NOMO-1 treated with dmso at 0.1 percent for 144 hours (cell line): ENCODE results near the gene MAN1C1.

Experiments used
- DNase-seq: peaks from one replicate; lab custom pipeline; 2025; ENCODE audit not compliant: unreplicated experiment; lab: John Stamatoyannopoulos, UW

MAN1C1 gene

GRCh38 chr1:25773441-25774125 lies 157.0 kb downstream of the MAN1C1 start:
- DNase-seq, result no peak

GRCh38 chr1:25774206-25774803 lies 157.7 kb downstream of the MAN1C1 start:
- DNase-seq, result no peak

- no peak for DNase-seq
Observed at GRCh38 chr1:25774921-25775771, 158.6 kb downstream of the MAN1C1 start.

- no peak for DNase-seq
Observed at GRCh38 chr1:25779388-25779787, 162.8 kb downstream of the MAN1C1 start.

- no peak for DNase-seq
Observed at GRCh38 chr1:25779894-25780293, 163.3 kb downstream of the MAN1C1 start.

GRCh38 chr1:25780318-25781129 lies 163.9 kb downstream of the MAN1C1 start:
- DNase-seq, result no peak

GRCh38 chr1:25781130-25781433 lies 164.5 kb downstream of the MAN1C1 start:
- no peak for DNase-seq

GRCh38 chr1:25782608-25783201 lies 166.1 kb downstream of the MAN1C1 start:
- DNase-seq, result no peak

- DNase-seq, result no peak
Observed at GRCh38 chr1:25784575-25785051, 168.0 kb downstream of the MAN1C1 start.

GRCh38 chr1:25785333-25786067 lies 168.9 kb downstream of the MAN1C1 start:
- DNase-seq, result no peak

- DNase-seq, result no peak
Observed at GRCh38 chr1:25786887-25787759, 170.5 kb downstream of the MAN1C1 start.

- DNase-seq, result no peak
Observed at GRCh38 chr1:25787760-25788166, 171.2 kb downstream of the MAN1C1 start.

GRCh38 chr1:25790472-25790871 lies 173.9 kb downstream of the MAN1C1 start:
- DNase-seq, result no peak

GRCh38 chr1:25792115-25792514 lies 175.5 kb downstream of the MAN1C1 start:
- DNase-seq, result no peak

GRCh38 chr1:25793585-25794170 lies 177.1 kb downstream of the MAN1C1 start:
- DNase-seq, result no peak

- DNase-seq, result no peak
Observed at GRCh38 chr1:25794325-25794724, 177.7 kb downstream of the MAN1C1 start.

GRCh38 chr1:25795211-25795610 lies 178.6 kb downstream of the MAN1C1 start:
- no peak for DNase-seq

GRCh38 chr1:25795946-25796810 lies 179.6 kb downstream of the MAN1C1 start:
- no peak for DNase-seq
